Mesendoderm (in vitro differentiated cells): Measurements from ENCODE around the gene TNIP3.

Source experiments
- DNase-seq: peaks from one replicate; pipeline ENCODE4 v3.0.0; 2013
- H2AK5ac ChIP-seq: 2 replicates; pipeline ENCODE4 v1.6.1; 2013; ENCODE audit warnings: low read length, inconsistent platforms
- H2BK120ac ChIP-seq: 2 replicates; pipeline ENCODE4 v1.6.1; 2013; ENCODE audit warnings: low read depth, mild to moderate bottlenecking, low read length, moderate library complexity, mixed read lengths
- H2BK15ac ChIP-seq: replicated peaks from 2 replicates; pipeline ENCODE4 v1.6.1; 2013; ENCODE audit warnings: low read depth, mild to moderate bottlenecking, moderate library complexity
- H2BK5ac ChIP-seq: 2 replicates; pipeline ENCODE4 v1.6.1; 2013; ENCODE audit warnings: low read length, inconsistent platforms
- H3K18ac ChIP-seq: 2 replicates; pipeline ENCODE4 v1.6.1; 2013; ENCODE audit warnings: mild to moderate bottlenecking, low read length, mixed read lengths
- H3K23ac ChIP-seq: one replicate; pipeline ENCODE4 v1.6.1; 2013; ENCODE audit warnings: low read length
- H3K27ac ChIP-seq: 2 replicates; pipeline ENCODE4 v1.5.1; 2013; ENCODE audit warnings: low read depth, mild to moderate bottlenecking, inconsistent platforms, low read length, moderate library complexity
- H3K27me3 ChIP-seq: 2 replicates; pipeline ENCODE4 v1.6.1; 2013; ENCODE audit warnings: low read length, control low read depth, mild to moderate bottlenecking, inconsistent platforms; ENCODE audit not compliant: insufficient read depth, poor library complexity
- H3K36me3 ChIP-seq: 2 replicates; pipeline ENCODE4 v1.6.1; 2013; ENCODE audit warnings: low read length, inconsistent platforms; ENCODE audit not compliant: control insufficient read depth, insufficient read depth
- H3K4ac ChIP-seq: one replicate; pipeline ENCODE4 v1.6.1; 2013; ENCODE audit warnings: low read depth, mild to moderate bottlenecking, low read length, moderate library complexity
- H3K4me1 ChIP-seq: 2 replicates; pipeline ENCODE4 v1.6.1; 2013; ENCODE audit warnings: low read depth, low read length, inconsistent platforms; ENCODE audit not compliant: control insufficient read depth
- H3K4me2 ChIP-seq: 2 replicates; pipeline ENCODE4 v1.6.1; 2013; ENCODE audit warnings: low read length
- H3K4me3 ChIP-seq: 2 replicates; pipeline ENCODE4 v1.5.1; 2013; ENCODE audit warnings: mild to moderate bottlenecking, low read length
- H3K56ac ChIP-seq: one replicate; pipeline ENCODE4 v1.6.1; 2013; ENCODE audit warnings: low read length
- H3K79me1 ChIP-seq: 2 replicates; pipeline ENCODE4 v1.6.1; 2013; ENCODE audit warnings: low read length, inconsistent platforms
- H3K79me2 ChIP-seq: 2 replicates; pipeline ENCODE4 v1.6.1; 2013; ENCODE audit warnings: mild to moderate bottlenecking, low read length; ENCODE audit not compliant: control insufficient read depth, insufficient read depth
- H3K9ac ChIP-seq: 2 replicates; pipeline ENCODE4 v1.6.1; 2013; ENCODE audit warnings: low read length, inconsistent platforms
- H4K5ac ChIP-seq: one replicate; pipeline ENCODE4 v1.6.1; 2013; ENCODE audit warnings: low read length
- H4K8ac ChIP-seq: one replicate; pipeline ENCODE4 v1.6.1; 2013; ENCODE audit warnings: low read depth, mild to moderate bottlenecking, control low read depth, low read length, moderate library complexity
- WGBS: extraction: QIAGEN DNeasy Blood & Tissue Kit; methylation state at CpG from one replicate; pipeline ENCODE4 v1.1.7; 2013; ENCODE audit warnings: low lambda C conversion rate, missing lambda C conversion rate; ENCODE audit not compliant: insufficient coverage; ENCODE audit errors: extremely low coverage; 5-methylcytosine and 5-hydroxymethylcytosine counted together

Gene TNIP3

DNA sequence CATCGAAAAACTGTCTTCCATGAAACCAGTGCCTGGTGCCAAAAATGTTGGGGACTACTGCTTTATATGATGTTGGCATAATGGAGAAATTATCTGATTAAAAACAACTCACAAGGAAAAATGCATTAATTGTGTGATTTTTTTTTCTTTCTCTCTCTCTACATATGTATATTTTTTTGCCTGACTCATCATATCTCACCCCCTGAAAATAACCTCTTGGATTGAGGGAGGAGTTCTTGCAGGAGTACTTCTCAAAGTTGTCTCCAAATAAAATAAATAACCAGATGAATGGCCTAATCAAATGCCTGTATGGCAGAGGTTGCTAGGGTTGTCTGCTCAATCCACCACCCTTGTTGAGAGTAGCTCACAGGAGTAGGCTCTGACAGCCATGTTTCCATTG lies 19.9 kb upstream of the TNIP3 start:
- Histone ChIP-seq H2AK5ac (no peak overlapping the region), H3K18ac (no peak overlapping the region), H3K4me1 (no peaks in the 10 kb centered on the region), H3K23ac (no peak overlapping the region), H2BK5ac (no peak overlapping the region), H3K9ac (no peak overlapping the region), H2BK15ac (no peak overlapping the region), H3K79me2 (no peaks in the 10 kb centered on the region), H4K5ac (no peak overlapping the region), H3K36me3 (no peaks in the 10 kb centered on the region), H3K4ac (no peak overlapping the region), H3K56ac (no peak overlapping the region), H4K8ac (no peak overlapping the region), H3K4me2 (no peak overlapping the region), H3K4me3 (no peak overlapping the region), H3K27me3 (no peaks in the 10 kb centered on the region), H3K27ac (no peak overlapping the region), H2BK120ac (no peak overlapping the region), H3K79me1 (no peaks in the 10 kb centered on the region)
- DNase-seq: no peak
- WGBS: no CpG with 5 or more reads among the region's 1 CpG

DNA sequence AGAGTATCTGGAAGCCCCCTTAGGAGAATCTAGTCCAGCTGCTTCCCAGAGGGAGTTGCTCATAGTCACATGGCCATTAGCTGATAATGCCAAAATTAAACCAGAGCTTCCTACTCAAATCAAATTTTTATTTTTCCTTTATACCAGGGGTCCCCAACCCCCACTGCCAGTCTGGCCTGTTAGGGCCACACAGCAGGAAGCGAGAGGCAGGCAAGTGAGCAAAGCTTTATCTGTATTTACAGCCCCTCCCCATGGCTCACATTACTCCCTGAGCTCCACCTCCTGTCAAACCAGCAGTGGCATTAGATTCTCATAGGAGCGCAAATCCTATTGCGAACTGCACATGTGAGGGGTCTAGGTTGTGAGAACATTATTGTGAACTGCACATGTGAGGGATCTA lies 19.2 kb upstream of the TNIP3 start:
- no peak overlapping the region for H2BK15ac ChIP-seq
- H3K27me3 ChIP-seq: no peaks in the 10 kb centered on the region
- no peaks in the 10 kb centered on the region for H3K79me1 ChIP-seq
- H3K79me2 ChIP-seq: no peaks in the 10 kb centered on the region
- no peak overlapping the region for H3K23ac ChIP-seq
- H4K5ac ChIP-seq: no peak overlapping the region
- no CpG with 5 or more reads among the region's 3 CpGs for WGBS
- H3K56ac ChIP-seq: no peak overlapping the region
- no peak overlapping the region for H2BK5ac ChIP-seq
- H3K4me1 ChIP-seq: no peaks in the 10 kb centered on the region
- no peak overlapping the region for H2AK5ac ChIP-seq
- H3K18ac ChIP-seq: no peak overlapping the region
- H2BK120ac ChIP-seq: no peak overlapping the region
- H3K9ac ChIP-seq: no peak overlapping the region
- DNase-seq: no peak
- H3K4me2 ChIP-seq: no peak overlapping the region
- H4K8ac ChIP-seq: no peak overlapping the region
- H3K27ac ChIP-seq: no peak overlapping the region
- H3K36me3 ChIP-seq: no peaks in the 10 kb centered on the region
- H3K4me3 ChIP-seq: no peak overlapping the region
- no peak overlapping the region for H3K4ac ChIP-seq

DNA sequence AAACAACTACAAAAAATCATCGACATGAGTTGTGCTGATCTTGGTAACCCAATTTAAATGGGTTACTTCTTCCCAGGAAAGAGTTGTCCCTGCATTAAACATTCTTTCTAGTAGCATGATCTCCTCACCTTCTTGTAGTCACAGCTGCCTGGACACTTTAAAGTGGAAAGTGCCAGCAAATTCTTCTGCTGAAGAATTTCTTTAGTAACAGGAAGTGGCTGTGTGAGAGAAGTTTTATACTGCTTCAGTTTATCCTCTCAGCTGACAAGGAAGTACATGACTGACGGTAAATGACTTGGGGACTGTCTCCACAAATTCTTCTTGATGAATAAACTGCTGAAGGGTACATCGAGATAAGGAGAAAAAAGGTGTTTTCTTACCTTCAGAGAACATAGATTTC lies 18.2 kb upstream of the TNIP3 start:
- no peak overlapping the region for H3K27ac ChIP-seq
- no peaks in the 10 kb centered on the region for H3K79me2 ChIP-seq
- no peak overlapping the region for H2BK120ac ChIP-seq
- no peaks in the 10 kb centered on the region for H3K79me1 ChIP-seq
- H3K4me2 ChIP-seq: no peak overlapping the region
- no peak overlapping the region for H2BK15ac ChIP-seq
- H4K5ac ChIP-seq: no peak overlapping the region
- H3K27me3 ChIP-seq: no peaks in the 10 kb centered on the region
- H3K36me3 ChIP-seq: no peaks in the 10 kb centered on the region
- no peak for DNase-seq
- no peak overlapping the region for H4K8ac ChIP-seq
- 100% methylated on average over 1 of the region's 3 CpGs for WGBS
- H3K4me1 ChIP-seq: no peaks in the 10 kb centered on the region
- H3K4me3 ChIP-seq: no peak overlapping the region
- H3K9ac ChIP-seq: no peak overlapping the region
- no peak overlapping the region for H3K4ac ChIP-seq
- H2BK5ac ChIP-seq: no peak overlapping the region
- no peak overlapping the region for H3K56ac ChIP-seq
- no peak overlapping the region for H2AK5ac ChIP-seq
- H3K23ac ChIP-seq: no peak overlapping the region
- H3K18ac ChIP-seq: no peak overlapping the region

DNA sequence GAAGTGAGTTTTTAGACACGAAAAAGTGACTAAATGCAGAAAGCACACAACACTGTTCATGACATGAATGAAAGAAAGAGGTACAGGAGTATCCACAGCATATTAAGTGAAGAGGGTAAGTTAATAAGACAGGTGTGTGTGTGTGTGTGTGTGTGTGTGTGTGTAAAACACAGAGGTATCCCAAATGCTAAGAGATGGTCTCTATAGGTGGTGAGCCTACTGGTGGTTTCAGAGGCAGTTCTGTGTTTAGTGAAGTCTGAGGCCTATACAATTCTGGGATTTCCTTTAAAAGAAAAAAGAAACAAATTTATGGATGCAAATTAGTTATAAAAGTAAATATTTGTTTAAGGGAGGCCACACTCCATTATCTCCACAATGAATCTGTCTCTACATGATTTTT lies 17.4 kb upstream of the TNIP3 start:
- no peak overlapping the region for H3K27ac ChIP-seq
- no peak overlapping the region for H2BK15ac ChIP-seq
- no peak overlapping the region for H2AK5ac ChIP-seq
- H3K79me2 ChIP-seq: no peaks in the 10 kb centered on the region
- no peak overlapping the region for H3K18ac ChIP-seq
- no peak overlapping the region for H3K23ac ChIP-seq
- WGBS: no CpG with 5 or more reads among the region's 1 CpG
- H3K79me1 ChIP-seq: no peaks in the 10 kb centered on the region
- no peaks in the 10 kb centered on the region for H3K27me3 ChIP-seq
- H3K4me2 ChIP-seq: no peak overlapping the region
- DNase-seq: no peak
- no peak overlapping the region for H3K4me3 ChIP-seq
- no peak overlapping the region for H2BK5ac ChIP-seq
- H3K36me3 ChIP-seq: no peaks in the 10 kb centered on the region
- H4K5ac ChIP-seq: no peak overlapping the region
- no peak overlapping the region for H2BK120ac ChIP-seq
- H4K8ac ChIP-seq: no peak overlapping the region
- no peaks in the 10 kb centered on the region for H3K4me1 ChIP-seq
- no peak overlapping the region for H3K56ac ChIP-seq
- H3K4ac ChIP-seq: no peak overlapping the region
- no peak overlapping the region for H3K9ac ChIP-seq

DNA sequence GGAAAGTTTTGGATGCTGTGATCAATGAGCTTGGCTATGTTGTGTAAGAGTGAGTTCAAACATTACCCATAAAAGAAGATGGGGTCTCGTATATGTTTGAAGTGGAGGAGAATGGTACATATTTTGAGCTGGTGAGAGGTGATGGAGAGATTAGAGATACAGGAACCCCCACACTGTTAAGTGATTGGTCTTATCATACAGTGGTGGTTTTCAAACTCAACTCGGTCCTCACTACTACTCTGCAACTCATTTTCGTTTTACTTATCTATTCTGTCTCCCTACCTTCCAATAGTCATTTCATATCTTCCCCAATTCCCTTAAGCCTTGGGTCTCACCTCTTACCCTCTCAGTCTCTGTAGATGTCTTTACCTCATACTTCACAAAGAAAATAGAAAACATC lies 16.4 kb upstream of the TNIP3 start:
- Histone ChIP-seq H3K4ac (no peak overlapping the region), H3K9ac (no peak overlapping the region), H3K18ac (no peak overlapping the region), H3K23ac (no peak overlapping the region), H3K4me2 (no peak overlapping the region), H4K5ac (no peak overlapping the region), H3K79me2 (no peaks in the 10 kb centered on the region), H2AK5ac (no peak overlapping the region), H3K27me3 (no peaks in the 10 kb centered on the region), H2BK15ac (no peak overlapping the region), H3K79me1 (no peaks in the 10 kb centered on the region), H2BK120ac (no peak overlapping the region), H3K36me3 (no peaks in the 10 kb centered on the region), H4K8ac (no peak overlapping the region), H3K27ac (no peak overlapping the region), H3K4me1 (no peaks in the 10 kb centered on the region), H3K4me3 (no peak overlapping the region), H2BK5ac (no peak overlapping the region), H3K56ac (no peak overlapping the region)
- no peak for DNase-seq
- WGBS: no CpG with 5 or more reads among the region's 3 CpGs

DNA sequence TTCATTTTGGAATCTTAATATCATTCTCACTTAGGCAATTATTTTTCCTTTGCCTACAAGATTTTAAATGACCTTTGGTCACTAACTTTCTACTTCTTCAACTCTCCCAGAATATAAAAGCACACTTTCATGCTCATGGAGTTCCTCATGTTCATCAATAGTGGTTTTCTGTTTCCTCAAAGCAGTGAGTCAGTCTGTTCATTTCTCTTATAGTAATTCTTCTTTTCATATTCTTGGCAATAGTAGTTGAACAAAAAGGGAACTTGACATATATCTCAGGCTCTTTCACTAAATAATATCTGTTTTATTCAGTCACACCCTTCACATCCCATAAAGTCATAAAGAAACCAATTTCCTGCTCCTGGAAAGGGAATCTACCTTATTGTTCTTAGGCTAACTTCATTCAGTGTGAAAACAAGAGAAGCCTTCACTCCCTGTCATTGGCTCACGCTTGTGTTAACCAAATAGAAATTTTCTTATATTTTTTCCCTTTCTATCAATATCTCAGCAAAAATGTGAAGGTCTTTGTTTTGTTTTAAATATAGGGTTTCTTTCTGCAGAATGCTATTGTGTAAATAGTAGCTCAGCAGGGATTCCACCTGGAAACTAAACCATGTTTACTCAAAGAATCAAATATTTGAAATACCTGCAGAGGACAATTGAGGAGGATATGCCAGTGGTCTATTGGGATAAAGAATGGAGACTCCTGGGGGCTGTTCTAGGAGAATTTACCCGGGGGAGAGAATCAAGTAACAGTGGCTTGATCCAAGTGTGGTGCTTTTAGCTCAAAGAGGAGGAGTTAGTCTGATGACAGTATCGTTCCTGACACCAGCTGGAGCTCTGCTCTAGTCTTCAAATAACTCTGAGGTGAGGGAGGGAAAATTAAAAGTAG lies 13.4 kb upstream of the TNIP3 start:
- Histone ChIP-seq H3K36me3 (no peaks in the 10 kb centered on the region), H3K4me3 (no peak overlapping the region), H3K79me2 (no peaks in the 10 kb centered on the region), H2BK15ac (no peak overlapping the region), H3K4me1 (no peaks in the 10 kb centered on the region), H3K56ac (no peak overlapping the region), H3K23ac (no peak overlapping the region), H3K27ac (no peak overlapping the region), H3K79me1 (no peaks in the 10 kb centered on the region), H2BK5ac (no peak overlapping the region), H4K5ac (no peak overlapping the region), H3K4ac (no peak overlapping the region), H3K4me2 (no peak overlapping the region), H3K18ac (no peak overlapping the region), H4K8ac (no peak overlapping the region), H2AK5ac (no peak overlapping the region), H3K27me3 (no peaks in the 10 kb centered on the region), H2BK120ac (no peak overlapping the region), H3K9ac (no peak overlapping the region)
- DNase-seq: peak; percentile 79
- no CpG with 5 or more reads among the region's 3 CpGs for WGBS
